Measurements from ENCODE around the gene HMGA1. TPM values are rescaled to one million over a fixed set of nuclear protein-coding genes. Genes with fewer than 3 reads are reported as not detected.

The HMGA1 gene
- polyA plus RNA-seq, 3 donors: 11.4 to 37.9 (median 17.6) TPM

DNA sequence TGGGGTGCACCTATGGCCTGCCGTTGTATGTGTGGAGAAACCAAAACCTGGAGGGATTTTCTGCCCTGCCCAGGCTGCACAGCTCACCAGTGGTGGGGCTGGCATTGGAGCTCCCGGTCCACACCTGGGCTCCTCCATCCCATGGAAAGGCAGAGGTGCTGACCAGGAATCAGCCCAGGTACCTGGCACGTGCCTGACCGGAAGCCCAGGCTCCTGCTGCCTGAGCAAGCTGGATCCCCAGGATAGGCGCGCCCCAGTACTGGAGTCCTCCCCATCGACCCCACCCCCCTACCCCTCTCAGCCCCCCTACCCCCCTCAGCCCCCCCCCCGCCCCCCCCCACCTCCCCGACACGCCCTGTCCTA, 39.9 kb upstream of the HMGA1 start:
- peak overlapping the region in 2 of 7 donors; percentile 45 to 63 for H3K27ac Mint-ChIP-seq
- H3K4me1 Mint-ChIP-seq: peaks cover 10% of the 10 kb centered on the region
- H3K36me3 ChIP-seq (replicated peaks in 1 of 2; ENCODE audit: control insufficient read depth in 1 of 2, insufficient read depth in 2 of 2, low read length in 2 of 2): no peaks in the 10 kb centered on the region
- peaks cover 8 to 11% of the 10 kb centered on the region in 2 donors for H3K4me1 ChIP-seq (ENCODE audit: control insufficient read depth in 1 of 2, insufficient read depth in 2 of 2, low read length in 2 of 2)
- H3K27me3 Mint-ChIP-seq (ENCODE audit: low read depth in 3 of 3): peaks cover 4 to 28% (median 18%) of the 10 kb centered on the region in 3 donors
- peaks cover 0 to 7% (median 1%) of the 10 kb centered on the region in 7 donors for H3K9me3 Mint-ChIP-seq
- no peak for DNase-seq
- H3K27ac ChIP-seq (ENCODE audit: low read depth in 1 of 2, low read length in 2 of 2): no peak overlapping the region
- no peaks in the 10 kb centered on the region for H3K36me3 Mint-ChIP-seq
- intact Hi-C loops (cut with micrococcal nuclease): loop anchor here (1.0 to 5.0 kb wide), 4 partner anchors 50 to 218 kb away; partner anchors contain the start of gene SMIM29 (in 2 of the 2)
- H3K4me3 Mint-ChIP-seq: peak overlapping the region; percentile 85 to 93
- 31% methylated on average over 2 of the region's 10 CpGs for WGBS (ENCODE audit: insufficient coverage)
- H3K4me2 ChIP-seq (replicated peaks; ENCODE audit: extremely low read depth, low read length, poor library complexity, severe bottlenecking): peak overlapping the region; percentile 88
- peak overlapping the region; percentile 95 for H2AFZ ChIP-seq (ENCODE audit: insufficient read depth, low read depth, low read length, poor library complexity, severe bottlenecking)
- H3K79me2 ChIP-seq (ENCODE audit: insufficient read depth, low read length): no peaks in the 10 kb centered on the region
- H3K9ac ChIP-seq (ENCODE audit: insufficient read depth, low read length, poor library complexity, severe bottlenecking): peak overlapping the region; percentile 53
- no peaks in the 10 kb centered on the region for H4K20me1 ChIP-seq (ENCODE audit: insufficient read depth, low read length)
- TF ChIP-seq, protein P1, sequence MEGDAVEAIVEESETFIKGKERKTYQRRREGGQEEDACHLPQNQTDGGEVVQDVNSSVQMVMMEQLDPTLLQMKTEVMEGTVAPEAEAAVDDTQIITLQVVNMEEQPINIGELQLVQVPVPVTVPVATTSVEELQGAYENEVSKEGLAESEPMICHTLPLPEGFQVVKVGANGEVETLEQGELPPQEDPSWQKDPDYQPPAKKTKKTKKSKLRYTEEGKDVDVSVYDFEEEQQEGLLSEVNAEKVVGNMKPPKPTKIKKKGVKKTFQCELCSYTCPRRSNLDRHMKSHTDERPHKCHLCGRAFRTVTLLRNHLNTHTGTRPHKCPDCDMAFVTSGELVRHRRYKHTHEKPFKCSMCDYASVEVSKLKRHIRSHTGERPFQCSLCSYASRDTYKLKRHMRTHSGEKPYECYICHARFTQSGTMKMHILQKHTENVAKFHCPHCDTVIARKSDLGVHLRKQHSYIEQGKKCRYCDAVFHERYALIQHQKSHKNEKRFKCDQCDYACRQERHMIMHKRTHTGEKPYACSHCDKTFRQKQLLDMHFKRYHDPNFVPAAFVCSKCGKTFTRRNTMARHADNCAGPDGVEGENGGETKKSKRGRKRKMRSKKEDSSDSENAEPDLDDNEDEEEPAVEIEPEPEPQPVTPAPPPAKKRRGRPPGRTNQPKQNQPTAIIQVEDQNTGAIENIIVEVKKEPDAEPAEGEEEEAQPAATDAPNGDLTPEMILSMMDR (IDR thresholded peaks at IDR 0.05): no peak
- H3K27me3 ChIP-seq (ENCODE audit: control insufficient read depth in 2 of 2, insufficient read depth in 2 of 2, low read length in 2 of 2): peaks cover 0 to 3% of the 10 kb centered on the region in 2 donors
- H3K9me3 ChIP-seq (replicated peaks in 1 of 2; ENCODE audit: control insufficient read depth in 1 of 2, insufficient read depth in 1 of 2, low read length in 2 of 2): peaks cover 0 to 3% of the 10 kb centered on the region in 2 donors
- peak overlapping the region; percentile 36 to 76 (median 47) for H3K4me3 ChIP-seq (replicated peaks in 1 of 3; ENCODE audit: low read depth in 2 of 3, low read length in 3 of 3)

DNA sequence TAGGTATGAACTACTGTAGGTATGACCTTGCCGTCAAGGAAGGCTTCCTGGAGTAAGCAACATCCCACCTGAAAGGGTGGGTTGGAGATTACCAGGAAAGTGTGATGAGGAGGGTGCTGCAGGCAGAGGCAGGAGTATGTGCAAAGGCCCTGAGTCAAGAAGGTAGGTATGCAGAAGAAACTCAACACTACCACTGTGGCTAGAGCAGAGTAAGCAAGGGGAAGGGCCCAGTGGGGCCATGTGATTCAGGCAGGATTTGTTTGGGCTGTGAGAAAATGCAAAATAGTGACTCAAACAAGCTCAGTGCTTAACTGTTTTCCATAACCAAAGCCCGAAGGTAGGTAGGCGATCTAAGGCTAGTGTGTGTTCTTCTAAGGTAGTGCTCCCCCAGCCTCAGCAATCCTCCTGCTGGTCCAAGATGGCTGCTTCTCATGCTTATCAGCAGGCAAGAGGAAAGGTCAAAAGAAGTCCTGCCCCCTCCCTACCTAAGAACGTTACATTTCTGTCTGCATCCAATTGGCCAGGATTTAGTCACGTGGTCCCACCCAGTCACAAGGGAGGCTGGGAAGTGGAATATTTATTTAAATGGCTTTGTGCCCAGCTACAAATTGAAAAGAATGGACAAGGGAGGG, 36.2 kb upstream of the HMGA1 start:
- peaks cover 0 to 3% of the 10 kb centered on the region in 2 donors for H3K27me3 ChIP-seq (ENCODE audit: control insufficient read depth in 2 of 2, insufficient read depth in 2 of 2, low read length in 2 of 2)
- H3K9ac ChIP-seq (ENCODE audit: insufficient read depth, low read length, poor library complexity, severe bottlenecking): no peak overlapping the region
- no peak overlapping the region for H3K27ac ChIP-seq (ENCODE audit: low read depth in 1 of 2, low read length in 2 of 2)
- WGBS (ENCODE audit: insufficient coverage): 100% methylated on average over 2 of the region's 5 CpGs
- TF ChIP-seq, protein P1 (IDR thresholded peaks at IDR 0.05): no peak
- intact Hi-C loops (cut with micrococcal nuclease): no loop called here
- H3K4me3 ChIP-seq (replicated peaks in 1 of 3; ENCODE audit: low read depth in 2 of 3, low read length in 3 of 3): no peak overlapping the region
- no peaks in the 10 kb centered on the region for H3K36me3 ChIP-seq (replicated peaks in 1 of 2; ENCODE audit: control insufficient read depth in 1 of 2, insufficient read depth in 2 of 2, low read length in 2 of 2)
- H3K4me3 Mint-ChIP-seq: no peak overlapping the region
- no peak overlapping the region for H3K4me2 ChIP-seq (replicated peaks; ENCODE audit: extremely low read depth, low read length, poor library complexity, severe bottlenecking)
- no peak for DNase-seq
- peaks cover 8 to 11% of the 10 kb centered on the region in 2 donors for H3K4me1 ChIP-seq (ENCODE audit: control insufficient read depth in 1 of 2, insufficient read depth in 2 of 2, low read length in 2 of 2)
- H3K27ac Mint-ChIP-seq: no peak overlapping the region
- peaks cover 12% of the 10 kb centered on the region for H3K4me1 Mint-ChIP-seq
- no peaks in the 10 kb centered on the region for H3K79me2 ChIP-seq (ENCODE audit: insufficient read depth, low read length)
- H4K20me1 ChIP-seq (ENCODE audit: insufficient read depth, low read length): no peaks in the 10 kb centered on the region
- peaks cover 4 to 24% (median 12%) of the 10 kb centered on the region in 3 donors for H3K27me3 Mint-ChIP-seq (ENCODE audit: low read depth in 3 of 3)
- peaks cover 2 to 19% (median 7%) of the 10 kb centered on the region in 7 donors for H3K9me3 Mint-ChIP-seq
- no peak overlapping the region for H2AFZ ChIP-seq (ENCODE audit: insufficient read depth, low read depth, low read length, poor library complexity, severe bottlenecking)
- peaks cover 0 to 11% of the 10 kb centered on the region in 2 donors for H3K9me3 ChIP-seq (replicated peaks in 1 of 2; ENCODE audit: control insufficient read depth in 1 of 2, insufficient read depth in 1 of 2, low read length in 2 of 2)
- H3K36me3 Mint-ChIP-seq: no peaks in the 10 kb centered on the region
